Stimulated activated CD4-positive, alpha-beta T cell treated with anti-CD3 and anti-CD28 coated beads, Interleukin-12 subunit alpha, Interleukin-12 subunit beta, amount 100 ng/mL, for 48 hours (primary cell): ENCODE measurements around the gene VPS37C.
"Not testable (repeated sequence)": the region's sequence is repeated elsewhere in the genome, so short reads cannot be mapped to it uniquely, and the experiment has no call there.

Experiments used
- DNase-seq, 3 donors: peaks; one replicate each; pipeline ENCODE4 v3.0.0-alpha.2; 2020; ENCODE audit warnings: low read depth in 2 of 3, low spot score in 1 of 3

The VPS37C gene

GRCh38 chr11:61176446-61176845 lies 15.2 kb upstream of the VPS37C start:
- DNase-seq, result no peak

GRCh38 chr11:61174949-61175348 lies 13.7 kb upstream of the VPS37C start:
- DNase-seq, result no peak

GRCh38 chr11:61174273-61174672 lies 13.0 kb upstream of the VPS37C start:
- DNase-seq, result no peak

GRCh38 chr11:61173456-61173855 lies 12.2 kb upstream of the VPS37C start:
- no peak for DNase-seq

DNA sequence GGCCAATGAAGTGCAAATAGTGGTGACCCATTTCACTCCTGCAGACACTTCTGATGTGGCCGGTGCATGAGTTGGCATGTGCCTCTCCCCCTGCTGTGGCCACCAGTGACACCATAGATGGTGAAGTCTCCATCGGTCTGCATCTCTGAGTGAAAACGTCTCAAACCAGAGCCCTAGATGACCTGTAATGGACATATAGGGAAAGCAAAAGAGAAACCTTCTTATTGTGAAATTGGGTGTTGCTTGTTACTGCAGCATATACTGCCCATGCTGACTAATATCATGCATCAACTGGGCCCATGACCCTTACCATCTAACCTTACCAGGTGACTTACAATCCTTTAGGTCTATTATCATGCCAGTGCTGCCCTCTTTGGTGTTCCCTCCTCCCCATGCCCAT lies 11.7 kb upstream of the VPS37C start:
- DNase-seq, result no peak

DNA sequence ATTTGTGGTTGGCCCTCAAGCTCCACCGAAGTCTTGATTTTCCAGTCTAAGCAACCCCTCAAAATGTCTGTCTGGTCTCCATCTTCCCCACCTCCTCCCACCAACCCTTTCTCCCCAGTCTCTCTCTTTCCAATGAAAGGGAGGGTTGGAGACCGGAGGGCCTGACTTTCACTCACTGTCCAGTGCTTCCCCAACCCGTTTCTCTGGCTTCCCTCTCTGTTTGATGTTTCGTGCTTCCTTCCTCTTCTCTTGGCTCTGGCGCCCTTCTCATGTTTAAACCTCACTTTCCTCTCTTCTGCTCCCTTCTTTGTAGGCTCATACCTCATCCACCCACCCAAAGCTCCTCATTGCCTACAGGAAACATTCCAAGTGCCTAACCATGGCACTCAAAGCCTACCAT lies 11.1 kb upstream of the VPS37C start:
- no peak for DNase-seq

DNA sequence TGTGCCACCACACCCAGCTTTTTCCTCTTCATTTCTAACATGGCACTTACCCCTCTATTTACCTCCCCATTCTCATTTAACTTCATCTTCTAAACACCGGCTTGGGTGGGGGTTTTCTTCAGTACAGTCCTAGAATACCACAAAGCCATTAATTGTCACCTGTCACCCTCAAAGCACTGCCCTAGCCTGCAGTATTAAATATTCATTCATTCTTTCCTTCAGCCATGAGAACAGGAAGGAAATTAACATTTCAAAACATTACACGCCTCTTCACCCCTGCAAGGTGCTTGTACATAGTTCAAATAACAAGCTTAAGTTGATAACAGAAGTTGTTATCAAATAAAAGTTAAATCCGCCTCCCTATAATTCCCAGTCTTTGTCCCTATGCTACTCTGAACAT lies 10.7 kb upstream of the VPS37C start:
- DNase-seq, result no peak

DNA sequence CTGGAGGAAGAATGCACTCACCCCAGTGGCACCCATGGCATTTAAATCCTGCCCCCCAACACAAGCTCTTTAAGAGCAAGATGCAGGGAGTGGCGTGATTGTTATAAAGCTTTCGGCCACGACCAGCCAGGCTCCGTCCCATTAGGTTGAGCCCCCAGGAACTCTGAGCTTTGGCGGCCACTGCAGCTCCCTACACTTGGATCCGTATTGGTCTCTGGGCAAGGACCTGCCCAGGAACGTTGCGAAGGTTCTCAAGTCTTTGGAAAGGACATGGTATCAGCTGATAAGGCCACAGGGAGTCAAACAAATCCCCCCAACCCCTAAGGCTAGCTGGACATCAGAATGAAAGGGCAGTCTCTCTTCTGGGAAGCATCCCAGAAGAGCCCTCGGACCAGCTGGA lies 9.3 kb upstream of the VPS37C start:
- no peak for DNase-seq

GRCh38 chr11:61168800-61169199 lies 7.6 kb upstream of the VPS37C start:
- no peak for DNase-seq

DNA sequence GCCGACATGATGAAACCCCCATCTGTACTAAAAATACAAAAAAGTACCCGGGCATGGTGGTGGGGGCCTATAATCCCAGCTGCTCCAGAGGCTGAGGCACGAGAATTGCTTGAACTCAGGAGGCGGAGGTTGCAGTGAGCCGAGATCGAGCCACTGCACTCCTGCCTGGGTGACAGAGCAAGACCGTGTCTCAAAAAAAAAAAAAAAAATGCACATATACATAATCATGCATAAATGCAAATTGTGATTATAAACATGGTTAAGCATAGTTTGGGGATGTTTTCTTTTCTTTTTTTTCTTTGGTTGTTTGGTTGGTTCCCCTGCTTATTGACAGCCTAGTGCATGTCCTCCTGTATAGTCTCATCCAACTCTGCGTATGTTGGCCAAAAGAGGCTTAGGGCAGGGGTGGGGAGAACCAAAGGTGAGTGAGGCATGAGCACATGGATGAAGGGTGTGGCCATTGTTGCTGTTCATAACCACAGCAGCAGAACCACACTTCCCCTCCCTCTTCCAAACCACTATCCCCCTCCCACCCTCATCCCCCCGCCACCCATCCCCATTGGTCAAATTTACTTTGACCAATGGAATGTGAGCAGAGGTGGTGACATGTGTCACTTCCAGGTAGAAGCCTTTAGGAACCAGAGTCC lies 6.9 kb upstream of the VPS37C start:
- DNase-seq, result no peak

DNA sequence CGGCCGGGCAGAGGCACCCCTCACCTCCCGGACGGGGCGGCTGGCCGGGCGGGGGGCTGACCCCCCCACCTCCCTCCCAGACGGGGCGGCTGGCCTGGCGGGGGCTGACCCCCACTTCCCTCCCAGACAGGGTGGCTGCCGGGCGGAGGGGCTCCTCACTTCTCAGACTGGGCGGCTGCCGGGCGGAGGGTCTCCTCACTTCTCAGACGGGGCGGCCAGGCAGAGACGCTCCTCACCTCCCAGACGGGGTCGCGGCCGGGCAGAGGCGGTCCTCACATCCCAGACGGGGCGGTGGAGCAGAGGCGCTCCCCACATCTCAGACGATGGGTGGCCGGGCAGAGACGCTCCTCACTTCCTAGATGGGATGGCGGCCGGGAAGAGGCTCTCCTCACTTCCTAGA lies 5.1 kb upstream of the VPS37C start:
- not testable (repeated sequence) for DNase-seq

- not testable (repeated sequence) for DNase-seq
Observed at GRCh38 chr11:61165785-61166184, 4.6 kb upstream of the VPS37C start.

DNA sequence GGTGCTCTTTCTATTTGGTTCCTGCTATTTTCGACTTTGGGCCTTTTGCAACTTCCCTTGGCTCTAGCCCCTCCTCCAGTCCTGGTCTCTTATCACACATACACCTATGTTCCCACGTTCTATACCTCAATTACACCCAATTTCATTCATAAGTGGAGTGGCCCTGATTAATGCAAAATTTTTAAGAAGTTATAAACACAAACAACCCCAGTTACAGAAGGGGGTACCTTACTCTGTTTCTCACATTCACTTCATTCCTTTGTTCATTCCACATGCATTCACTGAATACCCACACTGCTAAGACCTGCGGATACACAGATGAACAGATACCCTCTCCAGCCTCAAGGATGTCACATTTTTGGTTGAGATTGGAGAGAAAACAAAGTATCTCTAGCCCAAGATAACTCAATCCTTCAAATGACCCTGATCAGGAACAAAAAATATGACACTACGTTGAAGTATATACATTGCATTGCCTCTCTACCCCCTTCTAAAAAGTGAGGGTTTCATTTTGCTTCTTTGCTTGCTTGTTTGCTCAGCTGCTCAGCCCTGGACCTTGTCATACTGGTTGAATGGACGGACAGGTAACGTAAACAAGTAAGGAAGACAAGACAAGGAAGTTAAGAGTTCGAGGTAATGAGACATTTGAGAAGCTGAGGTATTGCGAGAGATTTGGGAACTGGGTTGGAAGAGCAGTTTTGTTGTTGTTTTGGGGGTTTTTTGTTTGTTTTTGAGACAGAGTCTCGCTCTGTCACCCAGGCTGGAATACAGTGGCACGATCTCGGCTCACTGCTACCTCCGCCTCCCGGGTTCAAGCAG lies 3.6 kb upstream of the VPS37C start:
- no peak for DNase-seq

DNA sequence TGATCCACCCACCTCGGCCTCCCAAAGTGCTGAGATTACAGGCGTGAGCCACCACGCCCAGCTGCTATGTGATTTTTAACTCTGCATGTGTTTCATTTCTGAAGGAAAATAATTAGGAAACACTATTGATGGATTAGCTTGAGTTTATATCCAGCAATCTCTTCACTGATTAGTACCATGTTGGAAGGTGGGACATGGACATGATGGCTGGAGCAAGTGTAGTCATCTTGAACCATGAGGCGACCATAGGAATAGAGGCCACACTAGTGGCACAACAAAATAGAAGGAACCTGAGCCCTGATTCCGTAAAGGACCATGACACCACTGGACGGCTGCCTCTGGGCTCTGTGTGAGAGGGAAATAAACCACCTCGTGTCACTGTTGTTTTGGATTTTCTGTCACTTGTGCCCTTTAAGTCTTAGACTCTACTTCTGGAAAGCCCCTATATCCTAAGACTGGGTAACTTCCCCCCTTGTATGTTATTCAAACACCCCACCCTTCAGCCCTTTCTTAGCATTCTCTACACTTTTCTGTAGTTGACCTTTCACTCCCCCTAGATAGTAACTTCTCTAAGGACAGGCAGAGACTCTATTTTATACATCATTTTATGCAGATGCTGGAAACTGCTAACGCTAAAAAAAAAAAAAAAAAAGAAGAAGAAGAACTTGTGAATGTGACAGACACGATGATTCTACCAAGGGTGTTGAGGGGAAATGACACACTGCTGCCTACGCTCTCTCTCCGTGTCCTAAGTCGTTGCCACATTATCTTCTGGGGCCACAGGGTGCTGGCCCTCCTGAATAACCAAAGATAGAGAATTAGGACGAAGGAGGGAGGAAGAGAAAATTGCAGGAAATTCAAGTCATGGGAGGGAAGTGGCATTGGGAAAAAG lies 2.7 kb upstream of the VPS37C start:
- no peak for DNase-seq

GRCh38 chr11:61163021-61163420 lies 1.8 kb upstream of the VPS37C start:
- DNase-seq, result no peak

DNA sequence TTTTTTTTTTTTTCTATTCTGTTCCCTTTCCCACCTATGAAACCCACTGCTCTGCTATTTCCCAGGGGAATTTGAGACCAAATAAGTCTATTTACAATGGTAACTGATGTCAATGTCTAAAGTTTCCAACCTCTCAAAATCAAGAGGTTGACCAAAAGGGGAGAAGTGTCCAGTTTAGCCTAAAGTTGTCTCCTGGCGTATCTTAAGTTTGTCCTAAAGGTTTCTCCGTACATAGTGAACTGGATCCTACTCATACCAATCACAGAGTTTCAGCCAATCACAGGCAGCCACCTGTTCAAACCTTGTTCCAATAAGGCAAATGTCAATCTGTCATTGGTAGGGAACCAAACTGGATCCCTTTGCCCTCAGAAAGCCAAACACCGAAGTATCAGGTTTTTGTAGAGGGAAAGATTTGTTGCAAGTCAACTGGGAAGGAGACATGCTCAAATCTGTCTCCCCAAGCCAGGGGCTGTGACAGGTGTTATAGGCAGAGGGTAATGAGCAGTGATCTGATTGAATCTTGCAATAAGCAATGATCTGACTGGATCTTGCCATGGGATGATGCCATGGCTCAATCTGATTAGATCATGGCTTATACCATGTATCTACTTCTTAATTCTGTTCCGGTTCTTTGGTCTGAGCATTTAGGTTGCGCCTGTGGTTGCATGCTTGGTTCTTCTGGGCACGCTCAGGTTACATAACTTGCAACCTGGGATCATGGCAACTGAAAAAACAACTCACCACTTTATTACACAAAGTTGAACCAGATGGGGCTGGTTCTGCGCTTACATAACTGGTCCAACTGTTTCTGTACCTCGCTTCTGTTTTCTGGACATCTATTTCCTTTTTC lies 1.1 kb upstream of the VPS37C start:
- DNase-seq, result peak in 1 of 3 donors; percentile 33

DNA sequence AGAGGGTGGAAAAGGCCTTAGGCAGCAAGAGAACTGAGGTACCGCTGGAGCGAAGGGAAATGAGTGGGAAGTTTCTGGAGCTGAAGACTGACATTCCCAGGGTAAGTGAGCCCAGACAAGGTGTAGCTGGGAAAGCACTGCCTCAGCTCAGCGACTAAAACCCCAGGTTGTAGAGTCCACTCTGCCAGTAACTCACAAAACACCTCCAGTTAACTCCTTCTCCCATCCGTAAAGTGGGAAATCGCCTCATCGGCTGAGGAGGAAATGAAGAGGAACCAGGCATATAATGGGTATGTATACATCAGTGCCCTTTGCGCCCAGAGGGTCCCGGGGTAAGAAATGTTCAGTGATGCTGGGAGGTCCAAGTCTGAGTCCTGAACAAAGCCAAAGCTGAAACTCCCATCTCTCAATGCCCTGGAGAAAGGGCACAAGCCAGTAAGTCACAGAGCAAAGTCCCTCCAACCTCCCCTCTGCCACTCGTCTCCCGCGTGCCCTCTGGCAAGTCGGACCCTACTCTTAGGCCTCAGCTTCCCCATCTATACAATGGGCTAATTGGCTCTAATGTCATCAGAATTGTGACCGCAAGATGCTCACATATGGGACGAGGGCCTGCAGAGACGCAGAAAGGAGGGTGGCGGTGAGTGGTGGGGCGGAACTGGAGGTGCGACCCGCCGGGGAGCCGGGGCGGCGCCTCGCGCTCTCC lies 588 bp downstream of the VPS37C start:
- DNase-seq, result no peak

GRCh38 chr11:61158691-61159381 lies 2.4 kb downstream of the VPS37C start:
- no peak for DNase-seq

DNA sequence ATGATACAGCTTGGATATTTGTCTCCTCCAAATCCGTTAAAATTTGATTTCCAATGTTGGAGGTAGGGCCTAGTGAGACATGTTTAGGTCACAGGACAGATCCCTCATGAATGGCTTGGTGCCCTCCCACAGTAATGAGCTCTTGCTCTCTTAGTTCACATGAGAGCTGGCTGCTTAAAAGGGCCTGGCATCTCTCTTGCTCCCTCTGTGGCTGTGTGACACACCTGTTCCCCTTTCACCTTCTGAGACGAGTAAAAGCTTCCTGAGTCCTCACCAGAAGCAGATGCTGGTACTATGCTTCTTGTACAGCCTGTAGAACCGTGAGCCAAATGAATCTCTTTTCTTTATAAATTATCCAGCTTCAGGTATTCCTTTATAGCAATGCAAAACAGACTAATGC lies 3.5 kb downstream of the VPS37C start:
- DNase-seq, result no peak

- no peak for DNase-seq
Observed at GRCh38 chr11:61155741-61156140, 5.5 kb downstream of the VPS37C start.
